GM12875 (cell line): ENCODE measurements around the gene RIN3.

Experiments
- H3K4me3 ChIP-seq: one replicate; pipeline ENCODE4 v1.5.1; 2011; ENCODE audit warnings: low read depth, low read length, control low read depth
- TF ChIP-seq, protein P1 (sequence below): IDR thresholded peaks from 2 replicates; pipeline ENCODE4 v1.5.1; 2011; ENCODE audit warnings: low read depth, mild to moderate bottlenecking, control low read depth, inconsistent platforms, low read length, moderate library complexity, borderline replicate concordance; ENCODE audit not compliant: insufficient read depth

The RIN3 gene

DNA sequence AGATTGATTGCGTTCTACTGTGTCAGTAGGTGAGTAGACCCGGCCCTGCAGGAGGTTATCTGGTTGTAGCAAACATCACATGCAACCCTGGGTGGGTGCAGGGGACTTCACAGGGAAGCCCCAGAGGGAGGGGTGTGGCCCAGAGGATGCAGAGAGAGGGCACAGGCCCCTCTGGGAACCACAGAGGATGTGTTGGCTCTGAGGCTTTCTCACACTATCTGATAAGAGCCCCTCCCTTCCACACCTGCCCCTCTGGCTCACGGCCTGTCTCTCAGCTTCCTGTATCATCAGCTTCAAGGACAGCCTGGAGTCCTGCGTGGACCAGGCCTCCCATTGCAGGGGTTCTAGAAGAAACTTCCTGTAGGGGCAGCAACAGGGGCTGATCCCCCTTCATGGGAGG, 101.9 kb downstream of the RIN3 start:
- TF ChIP-seq, protein P1, sequence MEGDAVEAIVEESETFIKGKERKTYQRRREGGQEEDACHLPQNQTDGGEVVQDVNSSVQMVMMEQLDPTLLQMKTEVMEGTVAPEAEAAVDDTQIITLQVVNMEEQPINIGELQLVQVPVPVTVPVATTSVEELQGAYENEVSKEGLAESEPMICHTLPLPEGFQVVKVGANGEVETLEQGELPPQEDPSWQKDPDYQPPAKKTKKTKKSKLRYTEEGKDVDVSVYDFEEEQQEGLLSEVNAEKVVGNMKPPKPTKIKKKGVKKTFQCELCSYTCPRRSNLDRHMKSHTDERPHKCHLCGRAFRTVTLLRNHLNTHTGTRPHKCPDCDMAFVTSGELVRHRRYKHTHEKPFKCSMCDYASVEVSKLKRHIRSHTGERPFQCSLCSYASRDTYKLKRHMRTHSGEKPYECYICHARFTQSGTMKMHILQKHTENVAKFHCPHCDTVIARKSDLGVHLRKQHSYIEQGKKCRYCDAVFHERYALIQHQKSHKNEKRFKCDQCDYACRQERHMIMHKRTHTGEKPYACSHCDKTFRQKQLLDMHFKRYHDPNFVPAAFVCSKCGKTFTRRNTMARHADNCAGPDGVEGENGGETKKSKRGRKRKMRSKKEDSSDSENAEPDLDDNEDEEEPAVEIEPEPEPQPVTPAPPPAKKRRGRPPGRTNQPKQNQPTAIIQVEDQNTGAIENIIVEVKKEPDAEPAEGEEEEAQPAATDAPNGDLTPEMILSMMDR, result no peak
- no peak overlapping the region for H3K4me3 ChIP-seq

DNA sequence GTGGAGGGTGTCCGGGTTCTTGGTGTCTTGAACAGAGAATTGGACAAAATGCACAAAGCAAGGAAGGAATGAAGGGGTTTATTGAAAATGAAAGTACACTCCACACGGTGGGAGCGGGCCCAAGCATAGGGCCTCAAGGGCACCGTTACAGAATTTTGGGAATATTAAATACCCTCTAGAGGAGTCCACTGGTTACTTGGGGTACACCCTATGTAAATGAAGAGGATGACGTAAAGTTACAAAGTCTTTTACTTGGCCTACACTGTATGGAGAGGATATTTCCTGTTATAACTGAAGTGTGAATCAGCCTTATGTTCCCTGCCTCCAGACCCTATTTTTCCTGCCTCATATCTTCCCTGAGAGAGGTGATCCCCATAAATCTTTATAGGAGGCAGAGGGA, 102.6 kb downstream of the RIN3 start:
- TF ChIP-seq, protein P1, result no peak
- H3K4me3 ChIP-seq, result no peak overlapping the region

DNA sequence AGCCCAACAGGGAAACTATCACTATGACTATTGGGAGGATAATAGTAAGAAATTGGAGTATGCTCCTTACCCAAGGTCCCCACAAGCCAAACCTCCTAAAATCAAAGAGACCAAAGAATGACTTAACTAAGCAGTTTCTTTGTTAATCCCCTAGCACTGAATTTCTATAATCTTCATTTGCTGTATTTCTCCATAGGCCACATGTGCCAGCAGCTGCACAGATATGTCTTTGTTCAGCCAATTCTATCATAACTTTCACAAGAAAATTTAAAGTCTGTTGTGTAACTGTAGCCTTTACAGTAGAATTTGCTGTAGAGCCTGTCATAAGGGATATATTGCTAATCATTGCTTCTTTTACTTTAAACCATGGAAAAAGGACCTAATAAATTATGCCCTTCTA, 104.0 kb downstream of the RIN3 start:
- TF ChIP-seq, protein P1, result no peak
- H3K4me3 ChIP-seq, result no peak overlapping the region

DNA sequence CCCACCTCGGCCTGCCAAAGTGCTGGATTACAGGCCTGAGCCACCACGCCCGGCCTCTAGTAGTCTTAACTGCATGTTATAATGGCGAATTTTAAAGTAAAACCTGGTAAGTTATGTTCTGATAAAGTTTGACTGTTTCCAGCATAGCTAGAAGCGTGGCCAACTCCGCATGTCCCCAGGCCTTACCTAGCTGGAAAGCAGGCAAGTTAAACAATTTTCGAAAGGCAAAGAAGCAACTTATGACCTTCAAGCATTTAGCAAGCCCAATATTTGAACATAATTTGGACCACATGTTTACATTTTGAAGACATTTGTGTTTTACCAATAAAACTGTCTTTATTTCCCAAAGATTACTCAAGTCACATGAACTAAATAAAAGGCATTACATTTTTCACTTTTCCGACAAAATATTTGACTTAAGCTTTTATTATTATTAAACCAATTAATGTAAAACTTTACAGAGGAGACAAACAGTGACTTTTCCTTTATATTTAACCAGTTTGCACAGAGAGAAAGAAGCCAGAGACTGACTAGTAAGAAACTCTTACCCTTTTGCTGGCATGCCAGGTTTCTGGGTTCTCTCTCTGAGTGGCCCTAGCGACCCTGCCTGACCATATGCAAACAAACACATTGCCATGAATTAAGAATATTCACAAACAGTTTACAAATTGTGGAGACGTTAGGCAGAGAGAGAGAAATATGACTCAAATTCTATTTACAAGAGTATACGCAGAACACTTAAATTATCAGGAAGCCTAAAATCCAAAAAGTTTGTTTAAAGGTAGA, 106.3 kb downstream of the RIN3 start:
- TF ChIP-seq, protein P1, result no peak
- no peak overlapping the region for H3K4me3 ChIP-seq

DNA sequence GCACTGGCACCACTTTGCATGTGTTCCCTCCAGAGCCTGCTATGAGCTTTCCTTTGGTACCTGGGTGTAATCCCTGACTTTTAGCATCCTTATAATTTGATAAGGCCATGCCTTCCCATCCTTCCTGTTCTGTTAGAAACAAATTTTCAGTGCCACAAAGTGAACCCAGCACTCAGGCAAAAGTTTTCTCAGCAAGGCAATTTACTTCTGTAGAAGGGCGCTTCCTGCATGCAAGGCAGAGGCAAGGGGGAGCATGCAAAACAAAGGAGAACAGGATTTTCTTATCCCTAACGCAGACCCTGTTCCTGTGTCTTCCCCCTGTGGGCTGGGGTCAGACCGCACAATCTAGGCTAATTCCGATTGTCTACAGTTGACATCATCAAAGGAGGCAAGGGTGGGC, 108.7 kb downstream of the RIN3 start:
- no peak overlapping the region for H3K4me3 ChIP-seq
- TF ChIP-seq, protein P1, result no peak

DNA sequence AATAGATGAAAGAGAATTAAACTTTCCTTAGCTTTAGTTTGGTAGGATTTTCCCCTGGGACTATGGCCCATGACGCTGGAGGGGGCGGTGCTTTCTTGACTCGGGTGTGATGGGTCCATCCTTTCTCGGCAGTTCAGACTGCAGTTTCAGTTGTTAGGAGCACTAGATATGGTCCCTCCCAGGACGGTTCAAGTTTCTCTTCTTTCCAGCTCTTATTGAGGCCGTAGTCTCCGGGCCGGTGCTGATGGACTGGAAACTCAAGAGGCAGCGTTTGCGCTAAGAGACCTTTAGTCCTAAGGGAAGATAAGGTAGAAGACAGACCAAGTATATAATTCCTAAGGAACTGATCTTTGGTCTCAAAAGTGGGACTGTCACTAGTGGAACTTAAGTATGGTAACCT, 111.2 kb downstream of the RIN3 start:
- no peak overlapping the region for H3K4me3 ChIP-seq
- TF ChIP-seq, protein P1, result no peak

DNA sequence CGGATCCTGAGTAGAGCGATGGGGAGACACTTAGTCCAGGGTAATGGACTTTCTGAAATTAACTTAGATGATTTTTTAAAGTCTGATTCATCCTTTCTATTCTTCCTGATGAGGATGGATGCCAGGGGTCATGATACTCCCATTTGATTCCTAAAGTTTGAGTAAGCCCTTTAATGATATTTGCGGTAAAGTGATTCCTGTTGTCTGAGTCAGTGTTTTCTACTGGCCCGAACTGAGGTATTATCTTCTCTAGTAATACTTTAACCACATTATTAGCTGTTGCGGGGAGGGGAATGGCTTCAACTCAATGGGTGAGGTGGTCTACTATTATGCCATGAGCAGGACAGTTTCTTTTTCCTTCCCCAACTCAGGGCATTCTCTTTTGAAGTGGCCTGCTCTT, 111.6 kb downstream of the RIN3 start:
- H3K4me3 ChIP-seq, result no peak overlapping the region
- TF ChIP-seq, protein P1, result no peak
